Measurements from ENCODE around the gene MARK3.

Gene MARK3

DNA sequence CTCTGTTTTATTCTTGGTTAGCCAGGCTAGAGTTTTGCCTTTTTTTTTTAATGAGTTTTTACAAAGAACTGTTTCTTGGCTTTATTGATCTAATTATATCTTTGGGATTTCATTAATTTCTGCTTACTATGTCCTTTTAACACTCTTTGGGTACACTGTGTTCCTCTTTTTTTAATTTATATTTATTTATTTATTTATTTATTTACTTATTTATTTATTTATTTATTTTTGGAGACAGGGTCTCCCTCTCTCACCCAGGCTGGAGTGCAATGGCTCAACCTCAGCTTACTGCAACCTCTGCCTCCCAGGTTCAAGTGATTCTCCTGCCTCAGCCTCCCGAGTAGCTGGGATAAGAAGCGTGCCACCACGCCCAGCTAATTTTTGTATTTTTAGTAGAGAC lies 15.1 kb upstream of the MARK3 start:
- DNase-seq, result no peak

DNA sequence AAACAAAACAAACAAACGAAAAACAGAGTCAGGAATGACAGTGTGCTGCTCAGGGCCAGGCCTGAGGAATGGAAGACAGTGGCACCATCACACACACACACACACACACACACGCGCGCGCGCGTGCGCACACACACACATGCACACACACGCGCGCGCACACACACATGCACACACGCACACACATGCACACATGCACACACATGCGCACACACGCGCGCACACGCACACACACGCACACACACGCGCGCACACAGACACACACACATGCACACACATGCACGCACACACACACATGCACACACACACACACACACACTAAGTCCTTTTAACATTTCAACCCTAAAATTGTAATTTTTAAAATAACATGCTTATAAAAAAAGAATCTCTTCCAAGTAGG lies 13.2 kb upstream of the MARK3 start:
- no peak for DNase-seq

DNA sequence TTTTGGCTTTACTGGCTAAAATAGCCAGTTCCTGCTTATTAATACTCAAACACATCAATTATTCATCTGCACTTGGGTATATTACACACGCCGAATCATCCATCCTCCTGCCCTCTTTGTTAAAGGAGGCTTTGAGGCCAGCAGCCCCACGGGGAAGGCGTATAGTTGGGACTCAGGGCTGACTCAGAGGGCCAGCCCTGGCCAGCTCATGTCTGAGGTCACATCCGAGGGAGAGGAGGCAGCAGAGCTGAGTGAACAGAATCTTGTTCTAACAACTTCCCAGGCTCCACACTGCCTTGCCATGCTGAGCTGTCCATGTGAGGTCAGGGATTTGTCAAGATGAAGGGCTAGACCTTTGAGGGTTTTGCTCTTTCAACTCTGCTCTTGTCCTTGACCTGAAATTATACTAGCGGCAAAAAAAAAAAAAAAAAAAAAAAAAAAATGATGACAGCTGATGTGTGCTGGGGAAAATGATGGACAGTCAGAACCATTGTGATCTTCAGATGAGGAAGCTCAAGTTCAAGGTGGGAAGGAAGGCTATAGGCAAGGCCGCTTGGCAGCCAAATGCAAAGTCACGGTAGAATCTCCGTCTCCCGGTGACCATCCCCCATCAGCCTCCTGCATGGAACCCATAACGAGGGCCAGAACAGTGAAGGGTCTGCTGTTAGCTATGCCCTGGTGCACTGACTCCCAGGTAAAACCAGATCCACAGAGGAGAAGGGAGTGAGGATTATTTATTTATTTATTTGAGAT lies 12.5 kb upstream of the MARK3 start:
- DNase-seq, result no peak

DNA sequence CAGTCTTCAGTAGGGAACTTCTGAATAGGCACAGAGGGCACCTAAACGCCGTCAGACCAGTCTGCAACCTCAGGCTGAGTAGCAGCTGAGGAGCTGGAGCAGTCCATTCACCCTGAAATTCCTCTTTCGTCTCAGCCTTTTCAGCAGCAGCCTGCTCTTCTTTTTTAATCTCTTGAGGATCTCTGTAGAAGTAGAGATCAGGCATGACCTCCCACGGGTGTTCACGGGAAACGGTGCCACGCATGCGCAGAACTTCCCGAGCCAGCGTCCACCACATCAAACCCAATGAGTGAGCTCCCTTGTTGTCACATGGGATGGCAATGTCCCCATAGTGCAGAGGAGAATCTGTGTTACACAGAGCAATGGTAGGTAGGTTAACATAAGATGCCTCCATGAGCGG lies 11.1 kb upstream of the MARK3 start:
- DNase-seq, result no peak

- DNase-seq, result no peak
Measured at GRCh38 chr14:103377522-103378037, 7.6 kb upstream of the MARK3 start.

- no peak for DNase-seq
Measured at GRCh38 chr14:103378038-103378854, 7.0 kb upstream of the MARK3 start.

DNA sequence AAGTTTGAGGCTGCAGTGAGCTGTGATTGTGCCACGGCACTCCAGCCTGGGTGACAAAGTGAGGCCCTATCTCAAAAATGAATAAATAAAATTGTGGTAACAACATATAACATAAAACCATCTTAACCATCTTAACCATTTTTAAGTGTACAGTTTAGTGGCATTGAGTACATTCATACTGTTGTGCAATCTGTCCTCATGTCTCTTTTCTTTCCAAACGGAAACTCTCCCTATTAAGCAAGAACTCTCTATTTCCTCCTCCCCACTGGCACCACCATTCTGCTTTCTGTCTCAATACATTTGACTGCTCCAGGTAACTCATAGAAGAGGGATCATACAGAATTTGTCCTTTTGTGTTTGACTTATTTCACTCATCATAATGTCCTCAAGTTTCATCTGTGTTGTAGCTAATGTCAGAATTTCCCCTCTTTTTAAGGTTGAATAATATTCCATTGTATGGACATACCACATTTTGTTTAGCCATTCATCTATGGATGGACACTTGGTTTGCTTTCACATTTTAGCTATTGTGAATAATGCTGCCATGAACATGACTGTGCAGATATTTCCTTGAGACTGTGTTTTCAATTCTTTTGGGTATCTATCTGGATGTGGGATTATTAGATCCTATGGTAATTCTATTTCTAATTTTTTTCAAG lies 4.4 kb upstream of the MARK3 start:
- DNase-seq, result no peak

DNA sequence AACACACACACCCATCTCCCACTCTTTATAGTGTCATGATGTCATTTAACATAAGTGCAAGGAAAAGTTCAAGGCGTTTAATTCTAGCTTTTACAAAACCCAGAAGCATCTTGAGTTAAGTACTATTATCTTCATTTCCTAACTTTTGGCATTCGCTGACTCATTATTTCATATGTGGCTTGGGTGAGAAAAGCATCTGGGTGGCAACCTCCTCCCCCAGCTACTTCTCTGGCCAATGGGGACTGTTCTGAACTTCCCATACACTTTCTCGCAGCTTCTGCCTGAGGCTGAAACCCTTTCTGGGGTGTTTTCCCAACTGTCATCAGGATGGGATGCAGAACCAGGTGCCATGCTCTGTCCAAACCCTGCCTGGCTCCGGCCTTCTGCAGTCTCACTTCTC lies 2.8 kb upstream of the MARK3 start:
- no peak for DNase-seq

DNA sequence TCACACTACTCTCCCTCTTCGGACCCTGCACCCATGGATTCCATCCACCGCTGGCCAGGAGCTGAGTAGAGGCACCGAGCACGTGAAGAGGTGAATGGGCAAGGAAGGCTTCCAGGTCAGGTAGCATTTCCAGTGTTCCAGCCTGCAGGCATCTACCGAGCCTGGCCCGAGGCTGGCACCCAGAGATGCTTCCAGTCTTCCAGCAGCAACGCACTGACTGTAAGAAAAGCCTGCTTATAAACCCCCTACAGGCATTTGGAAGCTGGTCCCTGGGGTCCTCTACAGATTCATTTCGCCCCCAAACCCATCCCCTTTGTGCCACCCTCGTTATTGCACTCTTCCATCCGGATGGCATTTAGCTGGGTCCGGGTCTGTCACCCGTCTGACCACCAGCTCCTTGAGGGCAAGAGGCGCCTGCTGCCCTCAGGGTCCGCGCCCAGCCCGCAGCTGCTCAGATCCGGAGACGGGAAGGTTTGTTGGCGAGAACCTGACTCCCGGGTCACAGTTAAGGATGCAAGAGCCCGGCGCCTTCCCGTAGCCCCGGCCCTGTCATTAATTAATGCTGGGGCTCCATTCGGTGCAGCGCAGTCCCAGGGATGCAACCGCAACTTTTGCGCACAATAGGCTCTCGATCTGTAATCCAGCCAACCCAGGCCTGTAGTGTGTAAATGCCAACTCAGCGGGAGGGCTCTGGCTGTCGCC lies 614 bp upstream of the MARK3 start:
- DNase-seq, result no peak

DNA sequence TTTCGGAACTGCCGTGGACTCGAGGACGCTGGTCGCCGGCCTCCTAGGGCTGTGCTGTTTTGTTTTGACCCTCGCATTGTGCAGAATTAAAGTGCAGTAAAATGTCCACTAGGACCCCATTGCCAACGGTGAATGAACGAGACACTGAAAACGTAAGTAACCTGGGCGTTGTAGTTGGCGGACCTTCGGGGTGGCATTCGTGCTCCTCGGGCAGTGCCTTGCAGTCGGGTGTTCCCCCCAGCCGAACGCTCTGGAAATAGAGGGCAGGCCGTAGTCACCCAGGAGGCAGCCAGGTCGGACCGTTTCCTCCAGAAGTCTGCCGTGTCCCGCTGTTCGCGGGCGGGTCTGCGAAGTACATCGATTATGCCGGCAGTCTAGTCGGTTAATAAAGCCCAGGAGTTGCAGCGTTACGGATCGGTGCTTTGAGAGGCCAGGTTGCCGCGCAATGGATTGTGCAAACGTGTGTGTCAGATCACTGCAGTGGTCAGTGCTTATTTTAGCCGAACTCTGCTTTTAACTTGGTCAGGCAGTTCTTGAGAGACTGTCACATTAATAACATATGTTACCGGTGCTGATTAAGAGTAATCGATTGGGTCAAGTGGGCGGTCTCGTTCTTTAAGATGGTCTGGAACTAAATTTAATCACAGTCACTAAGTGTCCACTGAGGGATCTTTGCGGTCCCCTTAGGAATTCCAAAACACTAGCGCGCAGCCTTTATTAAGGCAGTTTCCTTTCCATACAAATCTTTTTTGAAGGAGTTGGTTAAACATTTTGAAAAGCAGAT lies 906 bp downstream of the MARK3 start:
- peak; percentile 17 to 20 for DNase-seq

- DNase-seq, result no peak
Measured at GRCh38 chr14:103386713-103387329, 1.6 kb downstream of the MARK3 start.

DNA sequence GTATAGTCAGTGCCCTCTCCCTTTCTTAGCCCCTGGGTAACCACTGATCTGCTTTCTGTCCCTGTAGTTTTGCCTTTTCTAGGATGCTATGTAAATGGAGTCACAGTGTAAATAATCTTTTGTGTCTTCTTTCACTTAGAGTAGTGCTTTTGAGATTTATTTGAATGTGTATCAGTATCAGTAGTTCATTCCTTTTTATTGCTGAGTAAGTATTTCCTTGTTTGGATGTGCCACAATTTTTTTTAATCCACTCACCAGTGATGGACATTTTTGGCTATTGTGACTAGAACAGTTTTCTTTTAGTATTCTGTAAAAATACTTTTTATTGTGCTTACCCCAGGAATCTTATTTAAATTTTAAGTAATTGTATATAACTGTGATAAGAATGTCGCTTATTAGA lies 3.4 kb downstream of the MARK3 start:
- DNase-seq, result no peak

DNA sequence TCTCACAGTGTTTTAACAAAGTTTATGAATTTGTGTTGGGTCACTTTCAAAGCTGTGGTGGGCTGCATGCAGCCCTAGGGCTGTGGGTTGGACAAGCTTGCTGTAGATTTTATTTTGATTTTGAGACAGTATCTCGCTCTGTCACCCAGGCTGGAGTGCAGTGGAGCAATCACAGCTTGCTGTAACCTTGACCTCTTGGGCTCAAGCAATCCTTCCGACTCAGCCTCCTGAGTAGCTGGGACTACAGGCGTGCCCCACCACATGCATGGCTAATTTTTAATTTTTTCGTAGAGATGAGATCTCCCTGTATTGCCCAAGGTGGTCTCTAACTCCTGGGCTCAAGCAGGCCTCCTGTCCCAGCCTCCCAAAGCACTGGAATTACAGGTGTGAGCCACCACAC lies 5.4 kb downstream of the MARK3 start:
- DNase-seq, result no peak

DNA sequence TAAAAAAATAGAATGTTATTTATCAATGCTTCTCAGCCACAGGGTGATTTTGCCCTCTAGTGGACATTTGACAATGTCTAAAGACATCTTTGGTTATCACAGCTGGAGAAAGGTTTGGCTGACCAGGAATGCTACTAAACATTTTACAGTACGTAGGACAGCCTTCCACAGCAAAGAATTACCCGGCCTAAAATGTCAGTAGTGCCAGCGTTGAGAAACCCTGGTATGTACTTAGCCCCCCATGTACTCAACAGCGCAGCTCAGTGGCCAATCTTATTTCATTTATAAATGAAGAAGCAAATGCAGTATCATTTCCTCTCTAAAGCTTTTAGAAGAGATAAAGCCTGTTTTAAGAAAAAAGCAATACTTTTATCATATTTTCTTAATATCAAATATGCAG lies 5.8 kb downstream of the MARK3 start:
- peak in 1 of 2 experiments; percentile 30 for DNase-seq

DNA sequence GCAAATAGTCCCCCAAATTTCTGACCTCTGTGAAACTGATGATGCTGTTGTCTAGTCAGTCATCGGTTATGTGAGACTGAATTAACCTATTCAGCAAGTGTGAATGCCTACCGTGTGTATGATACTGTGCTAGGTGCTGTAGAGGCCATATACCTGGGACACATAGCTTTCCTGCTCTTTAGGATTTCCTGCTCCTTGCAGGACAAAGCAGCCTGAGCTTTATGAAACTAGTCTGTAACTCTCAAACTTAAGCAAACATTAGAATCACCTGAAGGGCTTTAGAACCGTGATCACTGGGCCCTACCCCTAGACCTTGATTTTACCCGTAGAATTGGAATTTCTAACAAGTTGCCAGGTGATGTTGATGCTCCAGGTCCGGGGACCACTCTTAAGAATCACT lies 6.9 kb downstream of the MARK3 start:
- DNase-seq, result no peak

GRCh38 chr14:103392572-103392971 lies 7.4 kb downstream of the MARK3 start:
- DNase-seq, result no peak

DNA sequence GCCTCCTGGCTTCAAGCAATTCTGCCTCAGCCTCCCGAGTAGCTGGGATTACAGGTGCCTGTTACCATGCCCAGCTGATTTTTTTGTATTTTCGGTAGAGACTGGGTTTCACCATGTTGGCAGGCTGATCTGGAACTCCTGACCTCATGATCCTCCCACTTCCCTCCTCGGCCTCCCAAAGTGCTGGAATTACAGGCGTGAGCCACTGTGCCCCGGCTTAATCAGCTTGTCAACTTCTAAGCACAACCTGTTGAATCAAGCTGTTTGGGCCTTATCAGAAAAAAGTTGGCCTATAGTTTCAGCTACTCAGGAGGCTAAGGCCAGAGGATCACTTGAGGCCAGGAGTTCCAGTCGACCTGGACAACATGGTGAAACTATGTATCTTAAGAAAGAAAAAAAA lies 7.9 kb downstream of the MARK3 start:
- DNase-seq, result no peak

GRCh38 chr14:103393676-103394626 lies 8.7 kb downstream of the MARK3 start:
- DNase-seq, result no peak

- DNase-seq, result no peak
Measured at GRCh38 chr14:103395244-103395643, 10.0 kb downstream of the MARK3 start.

DNA sequence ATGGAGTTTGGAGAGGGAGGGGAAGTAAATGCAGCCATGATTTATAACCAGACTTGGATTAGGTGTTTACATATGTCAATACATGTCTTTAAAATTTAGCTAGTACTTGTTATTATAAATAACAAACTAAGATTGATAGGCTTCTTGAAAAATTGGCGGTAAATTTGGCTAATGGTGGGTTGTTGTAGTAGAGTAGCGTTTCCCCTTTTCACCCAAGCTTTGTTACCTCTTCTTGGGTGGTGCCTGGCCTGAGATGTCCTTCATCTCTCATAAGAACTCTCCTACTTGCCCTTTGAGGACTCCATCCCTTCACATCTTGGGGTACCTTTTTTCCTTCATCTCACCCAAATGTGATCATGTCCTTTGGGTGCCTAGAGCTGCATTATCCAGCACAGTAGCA lies 11.2 kb downstream of the MARK3 start:
- no peak for DNase-seq
